Sigmoid colon (tissue), 7 donors: ENCODE measurements around the gene RAP1GAP. TPM values are rescaled to one million over a fixed set of nuclear protein-coding genes. Genes with fewer than 3 reads are reported as not detected.
"Not testable (repeated sequence)": the region's sequence is repeated elsewhere in the genome, so short reads cannot be mapped to it uniquely, and the experiment has no call there.

Experiments
- DNase-seq: peaks from one replicate; pipeline ENCODE4 v3.0.0-alpha.2; 2019
- H3K27ac ChIP-seq, 4 donors: fragments of 200-600 bp; sonication (generic); one replicate each; pipeline ENCODE4 v1.5.1; 2016 to 2019; ENCODE audit warnings: mild to moderate bottlenecking in 1 of 4
- H3K27me3 ChIP-seq, 3 donors: fragments of 200-600 bp; sonication (generic); one replicate each; pipeline ENCODE4 v1.5.1; 2019; ENCODE audit warnings: mild to moderate bottlenecking in 1 of 3
- H3K36me3 ChIP-seq, 4 donors: fragments of 200-600 bp; sonication (generic); one replicate each; pipeline ENCODE4 v1.5.1; 2016 to 2019
- H3K4me1 ChIP-seq, 4 donors: fragments of 200-600 bp; sonication (generic); one replicate each; pipeline ENCODE4 v1.5.1; 2017 to 2019
- H3K4me3 ChIP-seq, 4 donors: fragments of 200-600 bp; sonication (generic); one replicate each; pipeline ENCODE4 v1.5.1; 2017 to 2019; ENCODE audit warnings: mild to moderate bottlenecking in 2 of 4, moderate library complexity in 1 of 4
- H3K9me3 ChIP-seq, 4 donors: fragments of 200-600 bp in 3 of 4; sonication (generic) in 3 of 4; one replicate each; pipeline versions ENCODE4 v1.5.1 to v1.6.1; 2013 to 2019
- CTCF ChIP-seq, 4 experiments: fragments of 450-650 bp in 3 of 4; fragments of 200-600 bp in 1 of 4; IDR thresholded peaks; one replicate each; pipeline ENCODE4 v1.5.1; 2016 to 2019; ENCODE audit warnings: antibody characterized with exemption in 4 of 4, mild to moderate bottlenecking in 3 of 4, moderate library complexity in 2 of 4
- EP300 ChIP-seq, 4 donors: sonication (generic); formaldehyde crosslinking; IDR thresholded peaks; one replicate each; pipeline ENCODE4 v1.6.1; 2017; ENCODE audit warnings: antibody characterized with exemption in 4 of 4
- POLR2A ChIP-seq, 2 donors: fragments of 450-650 bp; IDR thresholded peaks; one replicate each; pipeline ENCODE4 v1.6.1; 2016; ENCODE audit warnings: antibody characterized with exemption in 2 of 2, mild to moderate bottlenecking in 2 of 2, moderate library complexity in 2 of 2
- POLR2AphosphoS5 ChIP-seq, 4 donors: sonication (generic); formaldehyde crosslinking; IDR thresholded peaks; one replicate each; pipeline ENCODE4 v1.6.1; 2017; ENCODE audit warnings: antibody characterized with exemption in 4 of 4
- WGBS, 2 donors: extraction: QIAGEN DNeasy Blood & Tissue Kit; methylation state at CpG; one replicate each; pipeline ENCODE4 v1.1.7; 2013; 5-methylcytosine and 5-hydroxymethylcytosine counted together
- intact Hi-C: fragments of 100-400 bp; cut with DNase I; formaldehyde crosslinking; loops from one replicate; pipeline ENCODE4 v1.15.1; 2023
- polyA plus RNA-seq, 3 donors: library from polyadenylated mRNA; stranded (reverse); fragments of 200-250 nt; gene quantifications; one replicate each; pipeline ENCODE4 v1.2.3, GENCODE V29; 2013
- total RNA-seq, 4 donors: library from RNA; depleted of rRNA; stranded (reverse); fragments of >200 nt; gene quantifications; one replicate each; pipeline ENCODE4 v1.1.0, GENCODE V29; 2016
- donor health status: healthy with polysubstance abuse.
- donor health status: Bipolar disorder and iron deficiency.
- donor health status: healthy.

The RAP1GAP gene
- total and polyA plus RNA-seq, 7 donors = 0.33 to 47.4 (median 12.5) TPM; not detected in 1

- Histone ChIP-seq H3K27me3 (no peaks in the 10 kb centered on the region), H3K27ac (no peak overlapping the region), H3K9me3 (no peaks in the 10 kb centered on the region), H3K4me3 (no peak overlapping the region), H3K4me1 (no peaks in the 10 kb centered on the region), H3K36me3 (no peaks in the 10 kb centered on the region)
- intact Hi-C loops = no loop called here
- DNase-seq = no peak
- 90% methylated on average over 15 of the region's 15 CpGs for WGBS, 2 donors
- TF ChIP-seq POLR2AphosphoS5 (IDR thresholded peaks at IDR 0.05) (no peak), CTCF (IDR thresholded peaks at IDR 0.05) (no peak), EP300 (IDR thresholded peaks at IDR 0.05) (no peak), POLR2A (IDR thresholded peaks at IDR 0.05) (no peak)
Observed at GRCh38 chr1:21568006-21568746, 101.0 kb downstream of the RAP1GAP start.

- 87 to 90% methylated on average over 24 of the region's 24 CpGs for WGBS, 2 donors
- Histone ChIP-seq H3K27me3 (no peaks in the 10 kb centered on the region), H3K4me3 (no peak overlapping the region), H3K36me3 (no peaks in the 10 kb centered on the region), H3K27ac (no peak overlapping the region), H3K4me1 (no peaks in the 10 kb centered on the region), H3K9me3 (no peaks in the 10 kb centered on the region)
- TF ChIP-seq CTCF (IDR thresholded peaks at IDR 0.05) (no peak), POLR2A (IDR thresholded peaks at IDR 0.05) (no peak), EP300 (IDR thresholded peaks at IDR 0.05) (no peak), POLR2AphosphoS5 (IDR thresholded peaks at IDR 0.05) (no peak)
- intact Hi-C loops = no loop called here
- no peak for DNase-seq
Observed at GRCh38 chr1:21567241-21568005, 101.7 kb downstream of the RAP1GAP start.

- H3K9me3 ChIP-seq, H3K27ac ChIP-seq, H3K36me3 ChIP-seq, intact Hi-C loops, DNase-seq, H3K4me3 ChIP-seq, H3K27me3 ChIP-seq, H3K4me1 ChIP-seq: not testable (repeated sequence)
- 88 to 93% methylated on average over 15 of the region's 15 CpGs for WGBS, 2 donors
Observed at GRCh38 chr1:21566361-21566760, 102.8 kb downstream of the RAP1GAP start.

- DNase-seq = no peak
- no peak overlapping the region for H3K4me3 ChIP-seq
- no peaks in the 10 kb centered on the region for H3K9me3 ChIP-seq
- H3K36me3 ChIP-seq = no peaks in the 10 kb centered on the region
- no peaks in the 10 kb centered on the region for H3K4me1 ChIP-seq
- H3K27ac ChIP-seq = no peak overlapping the region
- TF ChIP-seq EP300 (IDR thresholded peaks at IDR 0.05) = no peak
- TF ChIP-seq POLR2A (IDR thresholded peaks at IDR 0.05) = no peak
- no peak for TF ChIP-seq POLR2AphosphoS5 (IDR thresholded peaks at IDR 0.05)
- no peak for TF ChIP-seq CTCF (IDR thresholded peaks at IDR 0.05)
- H3K27me3 ChIP-seq = no peaks in the 10 kb centered on the region
- intact Hi-C loops = no loop called here
- WGBS, 2 donors = 51 to 62% methylated on average over 8 of the region's 8 CpGs
Observed at GRCh38 chr1:21565285-21565684, 103.9 kb downstream of the RAP1GAP start.

- H3K27ac ChIP-seq = no peak overlapping the region
- intact Hi-C loops = no loop called here
- no peak overlapping the region for H3K4me3 ChIP-seq
- no peak for TF ChIP-seq EP300 (IDR thresholded peaks at IDR 0.05)
- no peak for TF ChIP-seq POLR2A (IDR thresholded peaks at IDR 0.05)
- no peak for TF ChIP-seq POLR2AphosphoS5 (IDR thresholded peaks at IDR 0.05)
- no peak for TF ChIP-seq CTCF (IDR thresholded peaks at IDR 0.05)
- no peaks in the 10 kb centered on the region for H3K36me3 ChIP-seq
- WGBS, 2 donors = 81 to 90% methylated on average over 14 of the region's 14 CpGs
- DNase-seq = no peak
- H3K27me3 ChIP-seq = no peaks in the 10 kb centered on the region
- no peaks in the 10 kb centered on the region for H3K9me3 ChIP-seq
- H3K4me1 ChIP-seq = no peaks in the 10 kb centered on the region
Observed at GRCh38 chr1:21564521-21565095, 104.5 kb downstream of the RAP1GAP start.
